SK-N-SH (cell line): ENCODE results near the gene ARHGAP29. TPM values are rescaled to one million over a fixed set of nuclear protein-coding genes. Genes with fewer than 3 reads are reported as not detected.

ENCODE experiments used
- CTCF ChIA-PET: fragments of 300-600, 350-600 bp; formaldehyde crosslinking; extraction: SDS; loops from one replicate; lab custom pipeline; 2021; lab: Yijun Ruan, JAX
- POLR2A ChIA-PET: fragments of 350-600 bp; sonication (Branson Sonifier 250); formaldehyde crosslinking; extraction: SDS; loops from one replicate; lab custom pipeline; 2020; ENCODE audit warnings: antibody characterized with exemption, inconsistent platforms; lab: Yijun Ruan, JAX
- DNase-seq: peaks from one replicate; pipeline ENCODE4 v3.0.0; 2012
- H2AFZ ChIP-seq: fragments of 200-600 bp; sonication (generic); 2 replicates; pipeline ENCODE4 v1.8.1; 2016; ENCODE audit warnings: antibody characterized with exemption, mild to moderate bottlenecking, low read depth
- H3F3A ChIP-seq: fragments of 200-600 bp; sonication (generic); replicated peaks from 2 replicates; pipeline ENCODE3; 2016; ENCODE audit warnings: antibody characterized with exemption, mild to moderate bottlenecking; ENCODE audit not compliant: insufficient read depth
- H3K27ac ChIP-seq, 2 experiments: fragments of 200-500 bp in 1 of 2; fragments of 200-600 bp in 1 of 2; sonication (Bioruptor generic) in 1 of 2; sonication (generic), shearing (Covaris generic) in 1 of 2; 2 replicates each; pipeline versions ENCODE4 v1.5.1 to v1.6.1; 2014 to 2016; ENCODE audit warnings: low read depth in 2 of 2, inconsistent platforms in 1 of 2, low read length in 1 of 2, mild to moderate bottlenecking in 1 of 2, mixed read lengths in 1 of 2
- H3K27me3 ChIP-seq: fragments of 200-600 bp; sonication (generic), shearing (Covaris generic); 2 replicates; pipeline ENCODE4 v1.6.1; 2016; ENCODE audit warnings: mixed run types; ENCODE audit not compliant: insufficient read depth
- H3K36me3 ChIP-seq, 2 experiments: fragments of 200-500 bp in 1 of 2; fragments of 200-600 bp in 1 of 2; sonication (Bioruptor generic) in 1 of 2; sonication (generic) in 1 of 2; replicated peaks in 1 of 2; 2 replicates each; pipeline versions ENCODE3 to v1.5.1; 2014 to 2016; ENCODE audit warnings: low read length in 1 of 2, mild to moderate bottlenecking in 1 of 2; ENCODE audit not compliant: insufficient read depth in 2 of 2, control insufficient read depth in 1 of 2
- H3K4me1 ChIP-seq, 2 experiments: fragments of 200-500 bp in 1 of 2; fragments of 200-600 bp in 1 of 2; sonication (Bioruptor generic) in 1 of 2; sonication (generic), shearing (Covaris generic) in 1 of 2; 2 replicates each; pipeline versions ENCODE4 v1.5.1 to v1.6.1; 2014 to 2016; ENCODE audit warnings: low read depth in 1 of 2, low read length in 1 of 2, mixed run types in 1 of 2; ENCODE audit not compliant: insufficient read depth in 2 of 2, control insufficient read depth in 1 of 2
- H3K4me2 ChIP-seq: fragments of 200-600 bp; sonication (generic), shearing (Covaris generic); 2 replicates; pipeline ENCODE4 v1.6.1; 2017; ENCODE audit warnings: mixed run types
- H3K4me3 ChIP-seq, 2 experiments: fragments of 200-500 bp in 1 of 2; fragments of 200-600 bp in 1 of 2; sonication (Bioruptor generic) in 1 of 2; sonication (generic), shearing (Covaris generic) in 1 of 2; 2 replicates each; pipeline versions ENCODE4 v1.5.1 to v1.8.1; 2014 to 2016; ENCODE audit warnings: low read depth in 2 of 2, inconsistent platforms in 1 of 2, low read length in 1 of 2, mild to moderate bottlenecking in 1 of 2, mixed read lengths in 1 of 2, moderate library complexity in 1 of 2
- H3K79me2 ChIP-seq: fragments of 200-600 bp; sonication (generic); 2 replicates; pipeline ENCODE4 v1.8.1; 2017; ENCODE audit warnings: mild to moderate bottlenecking; ENCODE audit not compliant: insufficient read depth
- H3K9ac ChIP-seq: fragments of 200-600 bp; sonication (generic); 2 replicates; pipeline ENCODE4 v1.6.1; 2017; ENCODE audit warnings: mixed run types
- H3K9me2 ChIP-seq: fragments of 200-600 bp; sonication (generic); 2 replicates; pipeline ENCODE4 v1.6.1; 2017; ENCODE audit warnings: mixed run types
- H3K9me3 ChIP-seq: fragments of 200-600 bp; sonication (generic); 2 replicates; pipeline ENCODE4 v1.6.1; 2017; ENCODE audit warnings: mixed run types, mild to moderate bottlenecking, moderate library complexity
- H4K20me1 ChIP-seq: fragments of 200-600 bp; sonication (generic); 2 replicates; pipeline ENCODE4 v1.6.1; 2017; ENCODE audit warnings: mild to moderate bottlenecking, mixed run types; ENCODE audit not compliant: insufficient read depth
- FOXM1 ChIP-seq: IDR thresholded peaks from 2 replicates; pipeline ENCODE4 v1.4.0; 2012; ENCODE audit warnings: low read depth, mild to moderate bottlenecking
- MEF2A ChIP-seq: IDR thresholded peaks from 2 replicates; pipeline ENCODE4 v1.4.0; 2012; ENCODE audit warnings: low read depth, borderline replicate concordance
- NFIC ChIP-seq: IDR thresholded peaks from 2 replicates; pipeline ENCODE4 v1.4.0; 2012; ENCODE audit warnings: borderline replicate concordance
- SMC3 ChIP-seq: IDR thresholded peaks from 2 replicates; pipeline ENCODE4 v1.6.1; 2012; ENCODE audit warnings: low read depth, low read length, improper control_type of control experiment
- TCF12 ChIP-seq: IDR thresholded peaks from 2 replicates; pipeline ENCODE4 v1.4.0; 2012
- WGBS: methylation state at CpG from one replicate; pipeline ENCODE4 v1.1.6; 2017; ENCODE audit warnings: low lambda C conversion rate; 5-methylcytosine and 5-hydroxymethylcytosine counted together
- polyA plus RNA-seq, 3 experiments: library from polyadenylated mRNA; depleted of rRNA; stranded (reverse); fragments of >200 nt; gene quantifications; 2 replicates each; pipeline ENCODE4 v1.2.3, GENCODE V29; 2012
- TF ChIP-seq, protein P1 (sequence below): fragments of 150-350 bp; IDR thresholded peaks from 2 replicates; pipeline ENCODE4 v1.6.1; 2017; ENCODE audit warnings: antibody characterized with exemption, low read length, low read depth, borderline replicate concordance
- TF ChIP-seq, protein P2 (sequence below): IDR thresholded peaks from 2 replicates; pipeline ENCODE4 v1.4.0; 2012; ENCODE audit warnings: low read depth

The ARHGAP29 gene
- polyA plus RNA-seq, 1 of the 3 experiments (the other 2 are of a cell fraction): 20.1 TPM

DNA sequence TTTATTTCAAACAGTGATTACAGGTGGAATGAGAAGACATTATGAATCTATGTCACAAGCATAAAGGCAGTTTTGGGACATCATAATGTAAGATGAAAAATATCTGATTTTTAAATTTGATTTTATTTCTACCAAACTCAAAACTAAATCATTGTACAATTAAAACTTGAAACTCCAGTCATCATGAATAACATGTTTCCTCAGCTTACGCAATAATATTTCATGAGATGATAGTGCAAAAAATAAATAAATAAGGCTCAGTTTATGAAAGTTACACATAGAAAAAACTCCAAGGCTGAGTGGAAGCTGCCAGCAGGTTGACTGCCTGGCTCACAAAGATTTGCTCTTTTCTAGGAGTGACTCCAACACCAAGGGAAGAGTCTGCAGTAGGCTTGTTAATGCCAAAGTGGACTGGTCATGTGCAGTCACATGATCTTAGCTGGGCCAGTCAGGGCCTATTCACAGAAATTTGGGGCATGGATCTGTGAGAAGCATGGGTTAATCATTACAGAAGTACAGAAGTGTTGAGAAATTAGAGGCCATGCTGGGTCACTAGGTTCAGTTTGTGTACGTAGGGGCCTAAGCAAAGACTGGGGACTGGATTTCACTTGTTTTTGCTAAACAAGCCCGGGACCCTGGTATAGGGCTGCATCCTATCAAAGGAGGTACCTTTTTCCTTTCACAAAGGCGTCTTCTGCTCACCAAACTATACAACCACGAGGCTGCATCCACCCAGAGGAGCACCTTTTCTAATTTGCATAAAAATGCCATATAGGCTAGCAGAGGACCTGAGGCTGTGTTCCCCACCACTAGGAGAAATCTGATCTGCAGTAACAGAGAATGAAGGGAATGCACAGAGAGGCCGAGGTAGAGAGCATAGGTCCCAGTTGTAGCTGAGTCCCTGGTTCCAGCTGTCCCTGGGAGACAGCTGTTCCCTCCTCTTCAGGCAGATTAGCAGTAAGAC lies 111.6 kb downstream of the ARHGAP29 start:
- H3K79me2 ChIP-seq: no peaks in the 10 kb centered on the region
- H3K27me3 ChIP-seq: no peaks in the 10 kb centered on the region
- ChIA-PET POLR2A (no interaction called here), CTCF (interaction anchor here (1.6 kb wide), 1 partner anchor 86 kb away, joined by 5 read pairs; no protein-coding TSS in a partner anchor)
- no peaks in the 10 kb centered on the region; a peak in 1 of 4 replicates for H3K4me1 ChIP-seq
- no peak overlapping the region for H2AFZ ChIP-seq
- no peaks in the 10 kb centered on the region for H3K9me2 ChIP-seq
- H3F3A ChIP-seq: no peaks in the 10 kb centered on the region
- H3K4me3 ChIP-seq: no peak overlapping the region
- H4K20me1 ChIP-seq: no peaks in the 10 kb centered on the region
- 76% methylated on average over 6 of the region's 6 CpGs for WGBS
- no peak for TF ChIP-seq TCF12
- H3K4me2 ChIP-seq: no peak overlapping the region
- no peak overlapping the region for H3K27ac ChIP-seq
- H3K9ac ChIP-seq: no peak overlapping the region
- no peaks in the 10 kb centered on the region for H3K9me3 ChIP-seq
- no peak for DNase-seq
- H3K36me3 ChIP-seq: no peaks in the 10 kb centered on the region

DNA sequence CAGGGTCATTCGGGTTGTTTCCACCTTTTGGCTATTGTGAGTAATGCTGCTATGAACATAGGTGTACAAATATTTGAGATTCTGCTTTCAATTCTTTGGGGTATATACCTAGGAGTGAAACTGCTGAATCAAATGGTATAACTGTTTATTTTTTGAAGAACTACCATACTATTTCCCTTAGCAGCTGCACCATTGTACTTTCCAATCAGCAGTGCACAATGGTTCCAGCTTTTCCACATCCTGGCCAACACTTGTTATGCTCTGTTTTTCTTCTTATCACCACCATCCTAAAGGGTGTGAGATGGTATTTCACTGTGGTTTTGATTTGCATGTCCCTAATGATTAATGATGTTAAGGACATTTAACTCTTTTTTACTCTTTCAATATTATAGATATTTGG lies 112.8 kb downstream of the ARHGAP29 start:
- WGBS: 94% methylated on average over 1 of the region's 1 CpG
- no peaks in the 10 kb centered on the region for H3K36me3 ChIP-seq
- no peak overlapping the region for H3K27ac ChIP-seq
- ChIA-PET POLR2A (no interaction called here), CTCF (interaction anchor here (1.1 kb wide), 1 partner anchor 30 kb away, joined by 3 read pairs; no protein-coding TSS in a partner anchor)
- no peak overlapping the region for H2AFZ ChIP-seq
- no peaks in the 10 kb centered on the region for H3K27me3 ChIP-seq
- no peaks in the 10 kb centered on the region for H3K79me2 ChIP-seq
- no peak overlapping the region for H3K9ac ChIP-seq
- no peaks in the 10 kb centered on the region for H3K9me3 ChIP-seq
- no peak for DNase-seq
- H3K4me1 ChIP-seq: no peaks in the 10 kb centered on the region
- H3K4me2 ChIP-seq: no peak overlapping the region
- no peak overlapping the region for H3K4me3 ChIP-seq
- H3F3A ChIP-seq: no peaks in the 10 kb centered on the region
- TF ChIP-seq FOXM1: no peak
- TF ChIP-seq, protein P1, sequence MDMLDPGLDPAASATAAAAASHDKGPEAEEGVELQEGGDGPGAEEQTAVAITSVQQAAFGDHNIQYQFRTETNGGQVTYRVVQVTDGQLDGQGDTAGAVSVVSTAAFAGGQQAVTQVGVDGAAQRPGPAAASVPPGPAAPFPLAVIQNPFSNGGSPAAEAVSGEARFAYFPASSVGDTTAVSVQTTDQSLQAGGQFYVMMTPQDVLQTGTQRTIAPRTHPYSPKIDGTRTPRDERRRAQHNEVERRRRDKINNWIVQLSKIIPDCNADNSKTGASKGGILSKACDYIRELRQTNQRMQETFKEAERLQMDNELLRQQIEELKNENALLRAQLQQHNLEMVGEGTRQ: no peak
- TF ChIP-seq, protein P2, sequence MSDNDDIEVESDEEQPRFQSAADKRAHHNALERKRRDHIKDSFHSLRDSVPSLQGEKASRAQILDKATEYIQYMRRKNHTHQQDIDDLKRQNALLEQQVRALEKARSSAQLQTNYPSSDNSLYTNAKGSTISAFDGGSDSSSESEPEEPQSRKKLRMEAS: no peak
- no peak for TF ChIP-seq MEF2A
- TF ChIP-seq SMC3: no peak
- TF ChIP-seq NFIC: no peak
- no peaks in the 10 kb centered on the region for H4K20me1 ChIP-seq
- no peaks in the 10 kb centered on the region for H3K9me2 ChIP-seq
